HG02571 (cell line): ENCODE data around the gene GALNT8.

ENCODE experiments used
- ATAC-seq: cut with Tn5 transposase; IDR thresholded peaks from one replicate; pipeline ENCODE4 v1.9.1; 2021; ENCODE audit warnings: mild to moderate bottlenecking, moderate library complexity; ENCODE audit not compliant: unreplicated experiment

GALNT8 gene

DNA sequence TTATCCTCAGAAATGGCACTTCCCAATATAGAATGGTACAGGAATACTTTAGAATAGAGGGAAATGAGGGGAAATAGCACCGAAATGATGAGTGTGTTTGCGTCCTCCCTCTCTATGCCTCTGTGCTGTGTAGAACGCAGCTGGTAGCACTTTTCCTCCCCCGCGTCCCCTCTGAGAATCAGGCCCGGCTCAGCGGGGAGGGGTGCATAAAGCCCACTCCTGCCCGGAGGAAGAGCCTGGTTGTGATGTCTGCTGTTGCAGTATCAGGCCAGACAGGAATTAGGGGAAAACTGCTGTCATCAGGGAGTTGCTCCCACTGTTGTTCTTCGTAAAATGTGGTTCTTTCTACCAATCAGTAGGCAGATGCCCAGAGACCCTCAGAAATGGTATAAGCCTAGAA is 76.0 kb downstream of the GALNT8 start:
- no peak for ATAC-seq

DNA sequence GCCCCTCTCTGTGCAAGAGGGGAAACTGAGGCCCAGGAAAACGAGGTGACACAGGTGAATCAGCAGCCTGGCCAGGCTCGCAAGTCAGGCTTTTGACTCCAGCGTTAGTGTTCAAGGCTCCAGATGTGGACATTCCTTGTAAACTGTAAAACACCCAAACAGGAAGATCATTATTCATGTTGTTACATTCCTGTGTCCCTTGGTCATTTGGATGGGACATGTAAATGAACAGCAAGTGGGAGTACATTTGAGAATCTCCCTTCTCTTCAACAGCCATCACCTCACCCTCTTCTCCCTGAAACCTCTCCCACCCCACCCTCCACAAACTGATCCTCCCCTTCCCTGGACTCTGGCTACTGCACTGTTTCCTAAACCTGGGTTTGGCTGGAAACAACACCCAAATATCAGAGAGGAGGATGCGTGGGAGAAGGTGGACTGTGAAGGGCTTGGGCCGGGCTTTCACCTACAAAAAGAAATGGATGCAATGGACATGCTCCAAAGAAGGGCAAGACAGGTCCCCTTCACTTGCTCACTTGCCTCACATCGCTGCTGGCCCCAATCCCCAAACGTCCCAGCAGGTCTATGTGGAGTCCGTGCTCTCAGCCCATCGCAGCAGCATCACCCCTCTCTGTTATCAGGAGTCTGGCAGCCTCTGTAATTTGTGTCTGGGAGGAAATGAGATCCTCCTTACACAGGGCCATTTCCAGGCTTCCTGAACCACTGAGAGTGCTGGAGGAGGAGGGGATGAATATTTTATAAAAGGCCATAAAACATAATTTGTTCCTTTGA is 76.7 kb downstream of the GALNT8 start:
- no peak for ATAC-seq

DNA sequence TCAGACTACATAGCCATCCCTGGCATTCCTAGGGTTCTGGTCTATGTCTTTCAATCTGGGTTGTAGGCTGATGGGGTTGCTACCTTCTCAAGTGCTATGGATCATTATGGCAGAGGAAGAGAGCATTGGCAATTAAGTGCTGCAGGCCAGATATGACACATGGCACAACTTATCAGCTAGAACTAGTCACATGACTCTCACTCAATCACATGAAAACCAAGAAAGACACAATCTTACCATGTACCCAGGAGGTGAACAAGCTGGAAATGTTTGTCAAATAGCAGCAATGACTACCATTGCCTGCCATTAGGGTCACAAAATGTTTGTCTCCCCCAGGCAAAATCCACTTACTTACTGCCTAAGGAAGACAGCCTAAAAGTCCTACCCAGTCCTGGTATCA is 80.4 kb downstream of the GALNT8 start:
- ATAC-seq = no peak

DNA sequence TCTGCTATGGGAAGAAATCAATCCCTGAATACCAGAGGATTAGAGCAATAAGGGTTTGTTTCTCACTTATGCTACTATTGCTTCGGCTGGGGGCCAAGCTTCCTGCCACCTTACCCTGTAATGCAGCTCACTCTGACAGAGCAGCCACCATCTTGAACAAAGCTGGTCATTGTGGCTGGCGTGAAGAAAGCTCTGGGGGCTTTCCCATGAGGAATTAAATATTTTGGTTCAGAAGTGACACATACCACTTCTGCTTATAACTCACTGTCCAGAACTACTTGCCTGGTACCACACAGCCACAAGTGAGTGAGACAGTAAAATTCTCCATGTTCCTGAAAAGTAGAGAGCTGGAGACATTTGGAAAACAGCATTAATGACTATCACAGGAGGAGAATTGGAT is 82.6 kb downstream of the GALNT8 start:
- no peak for ATAC-seq

DNA sequence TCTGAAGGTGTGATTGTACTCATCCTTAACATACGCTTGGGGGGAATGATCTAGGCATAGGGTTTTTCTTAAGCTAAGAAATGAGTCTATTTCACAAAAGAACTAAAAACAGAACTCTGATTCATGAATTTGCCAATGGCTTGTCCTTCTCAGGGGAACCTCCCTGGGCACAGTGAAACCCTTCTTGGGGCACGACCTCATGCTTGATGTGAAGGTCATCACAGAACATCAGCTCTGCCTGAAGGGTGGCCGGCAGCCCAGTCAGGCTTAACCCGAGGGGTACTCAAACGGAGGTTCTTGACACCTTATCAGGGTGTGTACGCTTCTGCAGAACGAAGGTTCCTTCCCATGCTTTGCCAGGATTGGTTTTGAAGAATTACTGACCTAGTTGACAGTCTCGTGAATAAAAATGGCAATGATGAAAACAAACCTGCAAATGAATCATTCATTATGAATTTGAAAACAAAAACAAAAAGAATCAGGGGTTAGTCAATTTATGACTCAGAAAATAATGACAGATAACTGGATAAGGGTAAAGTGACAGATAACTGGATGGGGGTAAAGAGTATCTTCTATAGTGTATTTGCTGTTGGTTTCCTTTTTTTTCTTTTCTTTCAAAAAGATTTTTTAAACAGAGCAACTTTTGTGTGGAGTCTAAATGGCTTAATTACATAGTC is 86.4 kb downstream of the GALNT8 start:
- no peak for ATAC-seq

DNA sequence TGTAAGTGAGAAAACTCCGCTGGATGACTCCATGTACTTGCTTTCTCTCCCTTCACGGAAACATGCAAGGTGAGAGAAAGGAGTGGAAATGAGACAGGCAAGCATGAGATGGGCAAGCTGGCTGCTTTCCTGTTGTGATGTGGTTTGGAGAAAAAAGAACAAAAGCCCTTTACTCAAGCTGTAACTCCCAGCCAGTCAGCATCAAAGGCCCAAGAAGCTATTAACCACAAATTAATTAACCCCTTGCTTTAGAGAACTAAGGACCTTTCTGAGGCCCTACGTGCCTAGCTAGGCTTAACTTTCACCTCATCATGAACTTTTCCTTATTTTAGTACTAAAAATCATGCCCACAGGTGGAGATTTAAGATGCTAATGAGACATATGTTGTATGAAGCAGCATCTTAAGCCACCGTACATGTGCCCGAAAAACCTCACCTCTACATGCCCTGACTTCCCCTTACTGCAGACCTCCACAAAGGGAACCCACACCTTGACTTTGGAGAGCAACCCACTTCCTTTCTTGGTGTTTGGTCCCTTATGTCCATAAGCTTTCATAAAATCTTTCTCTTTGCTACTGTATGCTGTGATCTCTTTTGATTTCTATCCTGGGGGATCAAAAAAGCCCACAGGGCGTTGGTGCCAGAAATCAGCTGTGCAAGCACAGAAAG is 87.0 kb downstream of the GALNT8 start:
- ATAC-seq = no peak

DNA sequence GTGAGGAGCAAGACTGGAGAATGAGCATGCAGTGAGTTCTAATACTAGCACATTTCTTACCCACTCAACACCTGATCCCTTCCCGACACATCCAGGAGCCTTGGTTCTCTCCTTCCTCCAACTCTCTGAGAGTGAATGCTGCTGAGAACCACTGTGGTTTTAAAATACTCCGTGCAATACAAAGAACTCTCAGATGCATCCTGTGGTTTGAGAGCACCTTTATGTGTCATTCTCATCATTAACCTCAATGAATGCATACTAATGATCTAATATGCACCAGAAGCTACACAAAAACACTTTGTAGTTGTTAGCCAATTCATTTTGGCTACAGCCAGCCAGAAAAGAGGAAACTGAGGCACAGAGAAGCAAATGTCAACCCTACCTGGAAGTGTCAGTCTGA is 87.6 kb downstream of the GALNT8 start:
- no peak for ATAC-seq

DNA sequence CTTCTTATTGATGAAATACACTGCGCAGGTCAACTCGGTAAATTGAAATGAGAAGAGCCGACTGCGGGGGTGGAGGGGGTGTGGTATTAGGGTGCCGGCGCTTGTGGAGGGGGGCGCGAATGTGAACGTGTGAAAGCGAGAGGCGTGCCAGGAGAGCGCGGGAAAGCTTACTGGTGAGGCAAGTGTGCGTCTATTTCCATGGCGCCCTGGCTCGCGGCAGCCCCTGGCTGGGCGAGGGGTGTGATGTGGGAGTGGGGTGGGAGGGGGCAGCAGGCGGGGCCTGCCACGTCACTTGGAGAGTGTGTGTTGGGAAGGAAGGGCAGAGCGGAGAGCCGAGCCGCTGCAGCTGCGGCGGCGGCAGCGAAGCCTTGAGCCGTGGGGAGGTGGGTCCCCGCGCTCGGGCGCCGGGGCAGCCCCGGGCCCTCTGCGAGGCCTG is 88.8 kb downstream of the GALNT8 start:
- ATAC-seq = no peak

DNA sequence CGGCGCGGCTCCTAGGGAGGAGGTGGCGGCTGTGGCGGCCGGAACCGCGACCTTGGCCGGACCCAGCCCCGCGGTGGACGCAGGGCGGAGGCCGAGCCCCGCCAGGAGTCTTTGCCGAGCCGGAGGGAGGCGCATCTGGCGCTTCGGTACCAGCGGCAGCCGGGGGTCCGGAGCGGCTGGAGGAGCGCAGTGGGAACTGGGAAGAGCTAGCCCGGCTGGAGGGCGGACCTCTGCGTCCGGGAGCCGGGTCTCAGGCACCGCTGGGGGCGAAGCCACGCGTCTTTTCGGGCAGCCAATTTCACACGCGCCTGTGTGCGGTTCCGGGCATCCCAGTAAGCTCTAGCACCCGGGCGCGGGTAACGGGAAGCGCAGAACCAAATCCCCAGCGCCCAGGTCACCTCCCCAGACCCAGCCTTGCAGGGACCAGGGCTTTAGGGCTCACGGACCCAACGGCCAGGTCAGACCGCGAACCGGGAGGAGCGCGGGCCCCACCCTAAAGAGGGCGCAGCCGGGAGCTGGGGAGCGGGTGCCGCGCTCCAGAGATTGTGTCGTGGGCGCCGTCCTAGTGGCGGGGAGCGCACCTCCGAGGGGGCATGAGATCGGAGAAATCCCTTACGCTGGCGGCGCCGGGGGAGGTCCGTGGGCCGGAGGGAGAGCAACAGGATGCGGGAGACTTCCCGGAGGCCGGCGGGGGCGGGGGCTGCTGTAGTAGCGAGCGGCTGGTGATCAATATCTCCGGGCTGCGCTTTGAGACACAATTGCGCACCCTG is 89.4 kb downstream of the GALNT8 start:
- no peak for ATAC-seq

DNA sequence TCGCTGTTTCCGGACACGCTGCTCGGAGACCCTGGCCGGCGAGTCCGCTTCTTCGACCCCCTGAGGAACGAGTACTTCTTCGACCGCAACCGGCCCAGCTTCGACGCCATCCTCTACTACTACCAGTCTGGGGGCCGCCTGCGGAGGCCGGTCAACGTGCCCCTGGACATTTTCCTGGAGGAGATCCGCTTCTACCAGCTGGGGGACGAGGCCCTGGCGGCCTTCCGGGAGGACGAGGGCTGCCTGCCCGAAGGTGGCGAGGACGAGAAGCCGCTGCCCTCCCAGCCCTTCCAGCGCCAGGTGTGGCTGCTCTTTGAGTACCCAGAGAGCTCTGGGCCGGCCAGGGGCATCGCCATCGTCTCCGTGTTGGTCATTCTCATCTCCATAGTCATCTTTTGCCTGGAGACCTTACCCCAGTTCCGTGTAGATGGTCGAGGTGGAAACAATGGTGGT is 90.0 kb downstream of the GALNT8 start:
- ATAC-seq = no peak

DNA sequence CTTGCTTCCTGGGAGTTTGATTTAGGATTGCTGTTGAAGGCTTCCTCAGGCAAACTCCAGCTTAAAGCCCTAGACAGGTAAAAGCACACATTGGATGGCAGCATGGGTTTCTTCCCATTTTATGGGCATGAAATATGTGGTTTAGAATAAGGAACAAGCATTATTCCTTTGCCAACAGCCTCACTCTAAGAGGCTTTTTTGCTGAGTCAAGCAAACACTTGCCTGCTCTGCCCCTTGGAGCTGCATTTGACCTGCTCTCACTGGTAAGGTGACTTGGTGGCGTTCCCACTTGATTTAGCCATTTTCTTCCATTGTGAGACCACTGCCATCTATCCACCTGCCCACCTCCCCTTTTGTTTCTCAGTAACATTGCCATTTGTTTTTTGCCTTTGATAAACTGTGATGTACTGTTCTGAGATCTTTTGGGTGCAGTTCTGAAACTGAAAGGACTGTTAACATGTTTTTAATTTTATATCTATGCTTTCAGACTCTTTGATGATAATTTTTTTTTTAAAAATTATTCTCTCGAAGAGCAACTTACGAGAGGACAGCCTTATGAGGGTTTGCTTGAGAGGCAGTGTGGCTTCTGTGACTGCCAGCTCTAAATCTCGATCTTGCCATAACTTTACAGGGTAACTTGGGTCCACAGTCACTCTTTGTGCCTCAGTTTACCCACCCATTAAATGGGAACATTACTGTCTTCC is 92.6 kb downstream of the GALNT8 start:
- ATAC-seq = no peak

DNA sequence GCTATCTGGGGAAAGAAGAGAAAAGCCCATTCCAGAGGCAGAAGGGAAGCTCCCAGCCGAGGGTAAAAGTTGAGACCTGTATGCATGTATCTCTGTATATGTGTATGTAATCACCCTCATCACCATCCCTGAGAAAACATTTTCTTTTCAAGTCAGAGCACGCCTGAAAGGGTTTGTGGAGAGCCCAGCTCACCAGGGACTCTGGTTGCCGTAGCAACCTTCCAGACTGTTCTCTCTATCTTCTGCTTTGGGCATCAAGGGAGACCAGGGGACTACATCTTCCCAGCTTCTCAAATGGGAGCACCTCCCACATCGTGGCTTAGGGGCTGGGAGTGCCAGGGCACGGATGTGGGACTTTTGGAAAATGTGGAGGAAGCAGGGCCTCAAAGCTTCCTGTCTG is 93.5 kb downstream of the GALNT8 start:
- ATAC-seq = no peak

DNA sequence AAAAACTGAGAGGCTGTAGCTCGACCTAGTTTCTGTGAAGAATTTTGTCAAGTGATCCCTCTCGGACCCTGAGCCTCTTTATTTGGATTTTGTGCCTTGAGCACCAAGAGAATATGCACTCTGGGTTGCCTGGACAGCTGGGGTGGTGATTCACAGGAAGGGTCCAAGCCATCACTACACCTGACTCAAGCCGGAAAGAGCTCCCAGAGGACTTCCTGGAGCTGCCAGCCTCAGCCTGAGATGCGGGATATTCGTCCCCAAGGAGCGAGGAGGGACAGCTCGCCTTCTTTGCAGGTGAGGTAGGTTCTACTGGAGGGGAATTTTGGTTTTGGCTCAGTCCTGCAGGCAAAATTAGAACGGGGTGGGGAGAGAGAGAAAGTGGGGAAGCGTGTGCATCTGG is 94.3 kb downstream of the GALNT8 start:
- ATAC-seq = no peak

DNA sequence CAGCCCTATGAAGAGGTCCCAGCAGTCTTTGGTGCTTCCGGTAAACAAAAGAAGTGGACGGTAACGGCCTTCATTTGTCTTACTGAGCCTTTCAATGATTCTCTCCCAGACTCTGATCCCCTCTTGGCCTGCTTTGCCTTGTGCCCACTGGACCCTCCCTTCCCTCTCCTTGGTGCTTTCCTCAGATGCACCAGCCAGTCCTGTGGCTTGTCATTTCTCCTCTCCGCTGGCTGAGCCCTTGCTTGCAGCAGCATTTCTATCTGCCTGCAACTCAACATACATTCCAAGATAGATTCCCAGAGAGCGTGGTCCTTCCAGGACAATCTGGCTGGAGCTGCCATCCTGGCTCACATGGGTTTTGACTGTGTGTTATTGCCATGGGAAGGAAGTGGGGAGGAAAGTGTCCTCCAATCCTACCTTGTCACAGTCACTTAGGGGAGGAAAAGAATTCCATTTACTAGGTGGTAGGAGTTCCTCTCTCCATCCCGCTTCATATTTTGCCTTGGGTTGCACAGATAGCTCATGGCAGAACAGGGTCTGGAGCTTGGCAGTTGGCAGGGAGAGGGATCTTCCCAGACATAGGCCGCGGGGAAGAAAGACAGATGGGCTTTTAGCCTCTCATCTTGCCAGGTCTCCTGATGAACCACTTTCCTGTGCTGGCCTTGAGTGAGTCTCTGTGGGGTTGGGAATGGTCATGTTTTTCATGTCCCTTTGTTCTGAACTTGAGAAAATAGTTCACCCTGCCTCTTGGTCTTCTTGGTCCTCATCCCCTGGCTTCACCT is 96.7 kb downstream of the GALNT8 start:
- ATAC-seq = no peak

DNA sequence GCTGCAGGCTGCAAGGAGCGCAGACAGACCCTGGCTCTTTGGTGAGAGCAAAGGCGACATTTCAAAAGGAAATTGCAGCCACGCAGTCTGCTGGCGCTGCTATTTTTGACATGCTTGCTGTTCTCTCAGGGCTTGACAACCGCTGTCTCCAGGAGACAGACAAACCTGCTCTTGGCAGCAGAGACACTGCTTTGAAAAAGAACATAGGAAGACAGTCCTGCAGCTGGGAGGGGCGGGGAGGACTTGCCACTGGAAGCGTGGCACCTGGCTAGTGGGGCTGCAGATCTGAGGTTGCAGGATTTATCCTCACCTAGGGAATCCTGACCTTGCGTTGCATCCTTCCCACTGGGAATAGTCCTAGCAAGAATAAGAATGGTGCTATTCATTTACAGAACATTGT is 97.7 kb downstream of the GALNT8 start:
- no peak for ATAC-seq

DNA sequence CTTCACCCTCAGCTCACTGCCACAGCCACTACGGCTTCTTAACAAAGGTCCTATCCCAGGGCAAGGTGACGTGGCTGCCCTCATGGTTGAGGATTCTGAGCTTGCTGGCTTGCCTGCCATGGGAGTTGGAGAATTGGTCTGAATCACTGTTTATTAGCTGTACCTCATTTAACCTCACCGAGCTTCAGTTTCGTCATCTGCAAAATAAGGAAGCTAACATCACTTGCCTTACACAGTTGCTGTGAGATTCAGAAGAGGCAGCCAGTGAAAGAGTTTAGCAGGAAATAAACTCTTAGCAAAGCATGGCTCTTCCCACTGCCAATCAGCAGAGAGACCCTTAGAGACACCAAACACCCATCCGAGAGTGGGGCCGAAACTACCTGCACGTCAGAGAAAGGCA is 99.5 kb downstream of the GALNT8 start:
- ATAC-seq = no peak

DNA sequence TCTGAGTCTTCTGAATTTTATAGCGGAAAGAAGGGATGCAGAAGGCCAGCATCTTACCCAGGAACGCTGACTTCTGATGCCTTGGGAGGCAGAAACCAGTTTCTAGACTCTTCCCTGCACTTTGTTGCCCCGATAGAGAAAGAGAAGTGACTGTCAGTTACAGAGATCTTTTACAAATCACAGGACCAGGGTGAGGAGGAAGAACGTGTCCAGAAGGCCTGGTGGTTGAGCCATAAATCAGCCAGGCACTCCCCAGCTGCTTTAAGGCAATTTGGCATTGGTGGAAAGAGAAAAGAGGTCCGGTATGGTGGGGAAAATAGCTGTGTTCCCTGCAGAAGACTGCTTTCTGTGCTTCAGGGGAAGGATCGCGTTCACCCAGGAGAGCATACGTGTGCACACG is 100.8 kb downstream of the GALNT8 start:
- ATAC-seq = no peak
